Right ventricle myocardium inferior (tissue), 1 donor: ENCODE data around the gene PRAMEF9. TPM values are rescaled to one million over a fixed set of nuclear protein-coding genes. Genes with fewer than 3 reads are reported as not detected.
"Not testable (repeated sequence)": the region's sequence is repeated elsewhere in the genome, so short reads cannot be mapped to it uniquely, and the experiment has no call there.

Experiments
- ATAC-seq: fragments of 200-7000 bp; cut with Tn5 transposase; one replicate; pipeline ENCODE4 v1.9.1; 2020; ENCODE audit warnings: mild to moderate bottlenecking, moderate library complexity
- DNase-seq: peaks from one replicate; pipeline ENCODE4 v3.0.0; 2021; ENCODE audit errors: missing footprints
- intact Hi-C: fragments of 100-400 bp; cut with DNase I; formaldehyde crosslinking; loops from one replicate; pipeline ENCODE4 v1.11.0; 2022
- long read RNA-seq: library from polyadenylated mRNA; unstranded; transcript quantifications from one replicate; pipeline ENCODE4 v2.0.0, GENCODE V29; 2021
- total RNA-seq: library from RNA; stranded (reverse); fragmentation: NEBNext Ultra II Directional; extraction: Animal tissue kit (Norgen Biotek cat#: 25700); gene quantifications from one replicate; pipeline ENCODE4 v1.2.1, GENCODE V29; 2021
- donor health status: DM: no; HTN: yes; CAD: no; lungs with severe emphysema.

The PRAMEF9 gene
- total RNA-seq: not detected
- long read RNA-seq: 0 reads

- ATAC-seq, intact Hi-C loops, DNase-seq: not testable (repeated sequence)
Observed at GRCh38 chr1:13171548-13171947, at the start of gene PRAMEF9. Gene PRAMEF9, plus strand, starts transcription at chr1:13171848. Its CDS starts 3,433 bp downstream, at chr1:13175281.

- ATAC-seq, intact Hi-C loops, DNase-seq: not testable (repeated sequence)
Observed at GRCh38 chr1:13155909-13156308, 15.7 kb upstream of the PRAMEF9 start, which contains the start of gene PRAMEF26. Gene PRAMEF26, minus strand, starts transcription at chr1:13156009. Its CDS starts 2,914 bp downstream, at chr1:13153095.

GRCh38 chr1:13165531-13165930 lies 6.1 kb upstream of the PRAMEF9 start, which contains the start of gene HNRNPCL4:
Gene HNRNPCL4, minus strand, starts transcription at chr1:13165631. Its CDS starts 164 bp downstream, at chr1:13165467.
- ATAC-seq, intact Hi-C loops, DNase-seq: not testable (repeated sequence)

GRCh38 chr1:13201309-13201708 lies 29.7 kb downstream of the PRAMEF9 start, which contains the start of gene PRAMEF13:
Gene PRAMEF13, minus strand, starts transcription at chr1:13201409. Its CDS starts 1,820 bp downstream, at chr1:13199589.
- intact Hi-C loops, ATAC-seq, DNase-seq: not testable (repeated sequence)

GRCh38 chr1:13208712-13209111 lies 37.1 kb downstream of the PRAMEF9 start:
- DNase-seq, intact Hi-C loops, ATAC-seq: not testable (repeated sequence)

GRCh38 chr1:13216619-13217018 lies 45.0 kb downstream of the PRAMEF9 start:
- intact Hi-C loops, ATAC-seq, DNase-seq: not testable (repeated sequence)

GRCh38 chr1:13219203-13219602 lies 47.6 kb downstream of the PRAMEF9 start:
- intact Hi-C loops, DNase-seq, ATAC-seq: not testable (repeated sequence)

GRCh38 chr1:13222788-13223187 lies 51.1 kb downstream of the PRAMEF9 start:
- intact Hi-C loops, DNase-seq: not testable (repeated sequence)

GRCh38 chr1:13224480-13225060 lies 52.9 kb downstream of the PRAMEF9 start:
- DNase-seq (no peak), ATAC-seq (no peak)
- intact Hi-C loops: no loop called here

More at GRCh38 chr1:13222788-13223187, 51.1 kb downstream of the PRAMEF9 start:
- not testable (repeated sequence) for ATAC-seq

GRCh38 chr1:13225675-13226204 lies 54.1 kb downstream of the PRAMEF9 start, which contains the start of gene PRAMEF18:
Gene PRAMEF18, minus strand, starts transcription at chr1:13226154. Its CDS starts 48 bp downstream, at chr1:13226106.
- DNase-seq, ATAC-seq, intact Hi-C loops: not testable (repeated sequence)

GRCh38 chr1:13227271-13228055 lies 55.8 kb downstream of the PRAMEF9 start:
- ATAC-seq, DNase-seq, intact Hi-C loops: not testable (repeated sequence)

GRCh38 chr1:13228343-13228781 lies 56.7 kb downstream of the PRAMEF9 start:
- no peak for ATAC-seq
- no peak for DNase-seq
- intact Hi-C loops: no loop called here

Other genes with a start within 250 kb of the PRAMEF9 start
- gene PRAMEF6, start 224.3 kb upstream of the PRAMEF9 start, total RNA-seq: not detected
- not detected for gene PRAMEF27, start 115.3 kb upstream of the PRAMEF9 start, total RNA-seq
- gene HNRNPCL3, start 111.1 kb upstream of the PRAMEF9 start, total RNA-seq: not detected
- not detected for gene PRAMEF25, start 101.1 kb upstream of the PRAMEF9 start, total RNA-seq
- not detected for gene HNRNPCL2, start 55.0 kb upstream of the PRAMEF9 start, total RNA-seq
- gene PRAMEF26, start 15.8 kb upstream of the PRAMEF9 start, total RNA-seq: not detected
- gene HNRNPCL4, start 6.2 kb upstream of the PRAMEF9 start, total RNA-seq: not detected
- gene PRAMEF13, start 29.6 kb downstream of the PRAMEF9 start, total RNA-seq: not detected
- gene PRAMEF18, start 54.3 kb downstream of the PRAMEF9 start, total RNA-seq: not detected
- gene PRAMEF5, start 82.3 kb downstream of the PRAMEF9 start, total RNA-seq: not detected
- not detected for gene PRAMEF8, start 113.3 kb downstream of the PRAMEF9 start, total RNA-seq
- gene PRAMEF33, start 131.7 kb downstream of the PRAMEF9 start, total RNA-seq: not detected
- not detected for gene PRAMEF15, start 143.7 kb downstream of the PRAMEF9 start, total RNA-seq
- not detected for gene PRAMEF14, start 175.3 kb downstream of the PRAMEF9 start, total RNA-seq
- gene PRAMEF19, start 200.1 kb downstream of the PRAMEF9 start, total RNA-seq: not detected
- gene PRAMEF17, start 217.8 kb downstream of the PRAMEF9 start, total RNA-seq: not detected
- gene PRAMEF20, start 238.6 kb downstream of the PRAMEF9 start, total RNA-seq: not detected